Muscle layer of duodenum (tissue), 2 donors: ENCODE measurements around the gene SCN5A.
"Not testable (repeated sequence)": the region's sequence is repeated elsewhere in the genome, so short reads cannot be mapped to it uniquely, and the experiment has no call there.

ENCODE experiments used
- H3K27ac ChIP-seq: one replicate; pipeline ENCODE4 v1.7.0; 2013; ENCODE audit warnings: mild to moderate bottlenecking, low read length
- H3K27me3 ChIP-seq: one replicate; pipeline ENCODE4 v1.7.0; 2013; ENCODE audit warnings: low read depth, mild to moderate bottlenecking, control low read depth, low read length
- H3K36me3 ChIP-seq, 2 donors: one replicate each; pipeline ENCODE4 v1.7.0; 2013; ENCODE audit warnings: low read length in 2 of 2, control low read depth in 1 of 2, mild to moderate bottlenecking in 1 of 2; ENCODE audit not compliant: insufficient read depth in 2 of 2, control insufficient read depth in 1 of 2
- H3K4me1 ChIP-seq, 2 donors: one replicate each; pipeline ENCODE4 v1.7.0; 2013; ENCODE audit warnings: low read length in 2 of 2, mild to moderate bottlenecking in 2 of 2, control low read depth in 1 of 2, moderate library complexity in 1 of 2; ENCODE audit not compliant: insufficient read depth in 2 of 2, control insufficient read depth in 1 of 2
- H3K4me3 ChIP-seq, 2 donors: one replicate each; pipeline ENCODE4 v1.7.0; 2013; ENCODE audit warnings: low read length in 2 of 2, low read depth in 1 of 2, mild to moderate bottlenecking in 1 of 2
- H3K9me3 ChIP-seq, 2 donors: one replicate each; pipeline ENCODE4 v1.7.0; 2013; ENCODE audit warnings: low read length in 2 of 2, control low read depth in 1 of 2, mild to moderate bottlenecking in 1 of 2; ENCODE audit not compliant: control insufficient read depth in 1 of 2
- donor health status: healthy.

Gene SCN5A

GRCh38 chr3:38575279-38575843, 74.1 kb downstream of the SCN5A start:
- Histone ChIP-seq H3K27me3 (no peaks in the 10 kb centered on the region), H3K4me3 (no peak overlapping the region), H3K9me3 (peaks cover 0 to 11% of the 10 kb centered on the region in 2 donors), H3K27ac (no peak overlapping the region), H3K4me1 (no peaks in the 10 kb centered on the region), H3K36me3 (no peaks in the 10 kb centered on the region)

- no peaks in the 10 kb centered on the region for H3K27me3 ChIP-seq
- H3K9me3 ChIP-seq = peaks cover 0 to 11% of the 10 kb centered on the region in 2 donors
- no peaks in the 10 kb centered on the region for H3K36me3 ChIP-seq
- H3K4me1 ChIP-seq = no peaks in the 10 kb centered on the region
- H3K27ac ChIP-seq = no peak overlapping the region
- no peak overlapping the region for H3K4me3 ChIP-seq
Measured at GRCh38 chr3:38574411-38575278, 74.8 kb downstream of the SCN5A start.

GRCh38 chr3:38573556-38573955, 75.9 kb downstream of the SCN5A start:
- Histone ChIP-seq H3K36me3 (no peaks in the 10 kb centered on the region), H3K9me3 (peaks cover 0 to 11% of the 10 kb centered on the region in 2 donors), H3K27ac (no peak overlapping the region), H3K4me1 (no peaks in the 10 kb centered on the region), H3K4me3 (no peak overlapping the region), H3K27me3 (no peaks in the 10 kb centered on the region)

GRCh38 chr3:38573111-38573510, 76.4 kb downstream of the SCN5A start:
- H3K4me3 ChIP-seq = no peak overlapping the region
- no peaks in the 10 kb centered on the region for H3K4me1 ChIP-seq
- peaks cover 0 to 11% of the 10 kb centered on the region in 2 donors for H3K9me3 ChIP-seq
- no peak overlapping the region for H3K27ac ChIP-seq
- no peaks in the 10 kb centered on the region for H3K27me3 ChIP-seq
- no peaks in the 10 kb centered on the region for H3K36me3 ChIP-seq

- Histone ChIP-seq H3K27me3 (no peaks in the 10 kb centered on the region), H3K27ac (no peak overlapping the region), H3K36me3 (no peaks in the 10 kb centered on the region), H3K4me1 (no peaks in the 10 kb centered on the region), H3K4me3 (no peak overlapping the region), H3K9me3 (no peaks in the 10 kb centered on the region)
Measured at GRCh38 chr3:38567498-38567897, 82.0 kb downstream of the SCN5A start.

- H3K27me3 ChIP-seq = not testable (repeated sequence)
Measured at GRCh38 chr3:38566794-38567193, 82.7 kb downstream of the SCN5A start.

GRCh38 chr3:38566215-38566528, 83.3 kb downstream of the SCN5A start:
- Histone ChIP-seq H3K27me3 (no peaks in the 10 kb centered on the region), H3K36me3 (no peaks in the 10 kb centered on the region), H3K4me3 (no peak overlapping the region), H3K27ac (no peak overlapping the region), H3K4me1 (no peaks in the 10 kb centered on the region), H3K9me3 (no peaks in the 10 kb centered on the region)

More at GRCh38 chr3:38566794-38567193, 82.7 kb downstream of the SCN5A start:
- H3K4me1 ChIP-seq, H3K27ac ChIP-seq, H3K36me3 ChIP-seq, H3K9me3 ChIP-seq, H3K4me3 ChIP-seq: not testable (repeated sequence)

GRCh38 chr3:38565339-38566214, 83.9 kb downstream of the SCN5A start:
- Histone ChIP-seq H3K4me3 (no peak overlapping the region), H3K4me1 (no peaks in the 10 kb centered on the region), H3K9me3 (no peaks in the 10 kb centered on the region), H3K27ac (no peak overlapping the region), H3K36me3 (no peaks in the 10 kb centered on the region), H3K27me3 (no peaks in the 10 kb centered on the region)

- H3K27ac ChIP-seq = no peak overlapping the region
- H3K27me3 ChIP-seq = no peaks in the 10 kb centered on the region
- H3K9me3 ChIP-seq = no peaks in the 10 kb centered on the region
- H3K36me3 ChIP-seq = no peaks in the 10 kb centered on the region
- H3K4me3 ChIP-seq = no peak overlapping the region
- no peaks in the 10 kb centered on the region for H3K4me1 ChIP-seq
Measured at GRCh38 chr3:38564631-38565338, 84.7 kb downstream of the SCN5A start.

- no peaks in the 10 kb centered on the region for H3K36me3 ChIP-seq
- no peak overlapping the region for H3K27ac ChIP-seq
- H3K27me3 ChIP-seq = no peaks in the 10 kb centered on the region
- no peaks in the 10 kb centered on the region for H3K9me3 ChIP-seq
- no peaks in the 10 kb centered on the region for H3K4me1 ChIP-seq
- H3K4me3 ChIP-seq = no peak overlapping the region
Measured at GRCh38 chr3:38563886-38564270, 85.6 kb downstream of the SCN5A start.
